Suprapubic skin (tissue), 4 donors: ENCODE data around the gene GRK5.

Experiments used
- EP300 ChIP-seq: sonication (generic); formaldehyde crosslinking; IDR thresholded peaks from one replicate; pipeline ENCODE4 v1.6.1; 2017; ENCODE audit warnings: antibody characterized with exemption
- POLR2A ChIP-seq, 2 donors: fragments of 450-650 bp; IDR thresholded peaks; one replicate each; pipeline ENCODE4 v1.6.1; 2017; ENCODE audit warnings: antibody characterized with exemption in 2 of 2, mild to moderate bottlenecking in 2 of 2, moderate library complexity in 2 of 2
- POLR2AphosphoS5 ChIP-seq, 3 donors: sonication (generic); formaldehyde crosslinking; IDR thresholded peaks; one replicate each; pipeline ENCODE4 v1.6.1; 2017; ENCODE audit warnings: antibody characterized with exemption in 3 of 3
- TF ChIP-seq, protein P1 (sequence below), 2 donors: fragments of 200-600 bp in 1 of 2; fragments of 450-650 bp in 1 of 2; sonication (generic) in 1 of 2; IDR thresholded peaks; one replicate each; pipeline ENCODE4 v1.5.1; 2016 to 2019; ENCODE audit warnings: antibody characterized with exemption in 2 of 2, mild to moderate bottlenecking in 1 of 2, moderate library complexity in 1 of 2

DNA sequence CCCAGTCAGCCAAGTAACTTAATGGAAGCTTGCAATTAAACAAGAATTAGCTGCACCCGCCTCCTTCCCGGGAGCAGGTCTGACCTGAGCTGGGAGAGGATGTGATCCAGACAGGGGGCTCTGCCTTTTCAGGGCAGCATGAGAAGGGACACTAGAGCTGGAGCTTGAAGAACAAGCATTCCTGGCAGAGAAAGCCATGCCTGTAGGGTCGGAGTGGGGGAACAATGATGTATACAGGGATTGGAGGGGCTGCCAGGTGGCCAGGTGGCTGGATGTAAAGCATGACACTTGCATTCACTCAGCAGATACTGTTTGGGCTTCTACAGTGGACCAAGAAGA is 112.5 kb downstream of the GRK5 start:
- TF ChIP-seq POLR2A (IDR thresholded peaks at IDR 0.05) (no peak), EP300 (no peak), POLR2AphosphoS5 (IDR thresholded peaks at IDR 0.05) (no peak)
- TF ChIP-seq, protein P1, sequence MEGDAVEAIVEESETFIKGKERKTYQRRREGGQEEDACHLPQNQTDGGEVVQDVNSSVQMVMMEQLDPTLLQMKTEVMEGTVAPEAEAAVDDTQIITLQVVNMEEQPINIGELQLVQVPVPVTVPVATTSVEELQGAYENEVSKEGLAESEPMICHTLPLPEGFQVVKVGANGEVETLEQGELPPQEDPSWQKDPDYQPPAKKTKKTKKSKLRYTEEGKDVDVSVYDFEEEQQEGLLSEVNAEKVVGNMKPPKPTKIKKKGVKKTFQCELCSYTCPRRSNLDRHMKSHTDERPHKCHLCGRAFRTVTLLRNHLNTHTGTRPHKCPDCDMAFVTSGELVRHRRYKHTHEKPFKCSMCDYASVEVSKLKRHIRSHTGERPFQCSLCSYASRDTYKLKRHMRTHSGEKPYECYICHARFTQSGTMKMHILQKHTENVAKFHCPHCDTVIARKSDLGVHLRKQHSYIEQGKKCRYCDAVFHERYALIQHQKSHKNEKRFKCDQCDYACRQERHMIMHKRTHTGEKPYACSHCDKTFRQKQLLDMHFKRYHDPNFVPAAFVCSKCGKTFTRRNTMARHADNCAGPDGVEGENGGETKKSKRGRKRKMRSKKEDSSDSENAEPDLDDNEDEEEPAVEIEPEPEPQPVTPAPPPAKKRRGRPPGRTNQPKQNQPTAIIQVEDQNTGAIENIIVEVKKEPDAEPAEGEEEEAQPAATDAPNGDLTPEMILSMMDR (IDR thresholded peaks at IDR 0.05): no peak
